ENCODE measurements around the gene CD248.

CD248 gene

DNA sequence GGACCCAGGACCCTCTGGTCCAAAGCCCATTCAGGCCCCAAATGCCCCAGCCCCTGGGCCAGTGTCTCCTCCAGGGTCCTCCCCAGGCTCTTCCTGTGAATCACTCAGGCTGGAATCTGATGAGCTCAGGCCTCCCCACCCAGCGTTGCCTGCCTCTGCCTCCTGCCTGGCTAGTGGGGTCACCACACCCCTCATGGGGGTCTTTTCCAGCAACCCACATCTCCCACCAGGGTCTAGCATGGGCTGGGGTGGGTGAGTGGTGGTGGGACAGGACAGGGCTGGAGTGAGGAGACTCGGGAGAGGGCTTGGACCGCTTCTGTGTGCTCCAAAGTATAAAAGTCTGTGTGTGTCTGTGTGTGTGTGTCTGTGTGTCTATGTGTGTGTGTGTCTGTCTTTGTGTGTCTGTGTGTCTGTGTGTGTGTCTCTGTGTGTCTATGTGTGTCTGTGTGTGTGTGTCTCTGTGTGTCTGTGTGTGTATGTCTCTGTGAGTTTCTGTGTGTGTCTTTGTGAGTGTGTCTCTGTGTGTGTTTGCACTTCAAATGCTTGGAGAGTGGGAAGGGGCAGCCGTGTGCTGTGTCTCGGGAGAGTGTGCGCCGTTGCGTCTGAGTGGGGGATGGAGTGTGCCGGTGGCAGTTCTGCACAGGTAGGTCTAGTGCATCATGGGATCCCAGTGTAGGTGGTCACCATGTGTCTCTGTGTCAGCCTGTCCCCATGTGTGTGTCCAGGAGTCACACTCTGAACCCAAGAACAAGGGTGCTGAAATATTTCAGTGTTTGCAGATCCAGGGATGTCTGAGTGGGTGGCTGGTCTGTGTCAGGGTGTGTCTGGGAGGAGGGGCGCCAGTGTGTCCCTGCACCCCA is 10.6 kb upstream of the CD248 start:
- DNase-seq (ENCODE audit: low read depth): peak; percentile 45
- TF ChIP-seq, protein P1, sequence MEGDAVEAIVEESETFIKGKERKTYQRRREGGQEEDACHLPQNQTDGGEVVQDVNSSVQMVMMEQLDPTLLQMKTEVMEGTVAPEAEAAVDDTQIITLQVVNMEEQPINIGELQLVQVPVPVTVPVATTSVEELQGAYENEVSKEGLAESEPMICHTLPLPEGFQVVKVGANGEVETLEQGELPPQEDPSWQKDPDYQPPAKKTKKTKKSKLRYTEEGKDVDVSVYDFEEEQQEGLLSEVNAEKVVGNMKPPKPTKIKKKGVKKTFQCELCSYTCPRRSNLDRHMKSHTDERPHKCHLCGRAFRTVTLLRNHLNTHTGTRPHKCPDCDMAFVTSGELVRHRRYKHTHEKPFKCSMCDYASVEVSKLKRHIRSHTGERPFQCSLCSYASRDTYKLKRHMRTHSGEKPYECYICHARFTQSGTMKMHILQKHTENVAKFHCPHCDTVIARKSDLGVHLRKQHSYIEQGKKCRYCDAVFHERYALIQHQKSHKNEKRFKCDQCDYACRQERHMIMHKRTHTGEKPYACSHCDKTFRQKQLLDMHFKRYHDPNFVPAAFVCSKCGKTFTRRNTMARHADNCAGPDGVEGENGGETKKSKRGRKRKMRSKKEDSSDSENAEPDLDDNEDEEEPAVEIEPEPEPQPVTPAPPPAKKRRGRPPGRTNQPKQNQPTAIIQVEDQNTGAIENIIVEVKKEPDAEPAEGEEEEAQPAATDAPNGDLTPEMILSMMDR (IDR thresholded peaks at IDR 0.05; ENCODE audit: insufficient read depth, low read depth, low read length, missing control alignments): no peak
- no peak overlapping the region for H3K4me3 ChIP-seq (ENCODE audit: low read length)

DNA sequence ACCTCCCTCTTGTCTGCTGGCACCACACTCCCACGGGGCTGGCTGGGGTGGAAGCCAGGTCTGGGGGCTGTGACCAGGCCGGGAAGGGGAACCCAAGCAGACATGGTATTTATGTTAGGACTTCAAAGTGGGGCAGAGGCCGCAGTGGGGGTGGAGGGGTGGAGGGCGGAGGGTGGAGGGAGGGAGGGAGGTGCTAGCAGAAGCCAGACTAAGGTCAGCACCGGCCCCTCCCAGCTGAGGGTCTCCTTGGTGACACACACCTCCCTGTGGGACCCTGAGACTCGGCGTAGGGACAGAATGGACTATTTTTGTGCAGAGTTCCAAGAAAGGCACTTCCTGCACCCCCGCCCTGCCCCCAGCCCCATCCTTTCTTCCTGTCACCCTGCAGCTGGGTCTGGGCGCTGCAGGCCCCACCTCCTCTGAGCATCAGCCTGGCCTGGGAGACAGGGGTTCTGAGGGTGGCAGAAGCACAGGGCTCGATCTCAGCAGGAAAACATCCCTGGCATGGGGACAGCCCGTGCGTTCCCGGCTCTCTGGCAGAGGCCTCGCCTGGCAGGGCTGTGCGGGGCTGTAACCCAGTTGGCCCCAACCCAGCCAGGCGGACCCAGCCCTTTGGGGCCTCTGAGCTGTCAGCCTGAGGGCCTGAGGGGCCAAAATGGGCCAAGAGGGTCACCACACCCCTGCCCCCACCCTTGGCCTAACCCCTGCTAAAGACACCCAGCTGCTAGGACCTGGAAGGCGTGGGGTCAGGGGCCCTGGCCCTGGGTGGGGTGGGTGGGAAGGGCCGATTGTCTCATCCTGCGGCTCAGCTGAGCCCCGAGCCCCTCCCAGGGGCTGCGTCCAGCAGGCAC is 9.6 kb upstream of the CD248 start:
- no peak overlapping the region for H3K4me3 ChIP-seq (ENCODE audit: low read length)
- TF ChIP-seq, protein P1 (IDR thresholded peaks at IDR 0.05; ENCODE audit: insufficient read depth, low read depth, low read length, missing control alignments): no peak
- DNase-seq (ENCODE audit: low read depth): no peak

GRCh38 chr11:66325263-66325671 is 8.4 kb upstream of the CD248 start:
- DNase-seq (ENCODE audit: low read depth): no peak
- TF ChIP-seq, protein P1 (IDR thresholded peaks at IDR 0.05; ENCODE audit: insufficient read depth, low read depth, low read length, missing control alignments): no peak
- no peak overlapping the region for H3K4me3 ChIP-seq (ENCODE audit: low read length)

DNA sequence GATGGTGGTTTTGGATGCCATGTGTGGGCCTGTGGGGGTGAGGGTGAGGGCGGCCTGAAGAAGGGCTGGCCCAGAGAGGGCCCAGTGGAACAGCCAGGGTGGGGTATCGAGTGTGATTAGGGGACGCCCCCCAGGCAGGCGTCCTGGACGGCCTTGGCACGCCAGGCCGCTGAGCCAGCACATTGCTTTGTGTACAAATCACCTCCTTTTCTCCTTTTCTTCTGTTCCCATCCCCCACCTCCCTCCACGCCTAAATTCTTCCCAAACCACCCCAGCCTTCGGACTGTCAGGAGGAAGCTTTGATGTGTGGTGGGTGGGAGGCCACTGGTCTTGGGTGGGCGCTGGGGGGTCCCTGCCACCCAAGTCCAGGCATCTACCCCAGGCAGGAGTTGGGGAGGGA is 7.8 kb upstream of the CD248 start:
- no peak overlapping the region for H3K4me3 ChIP-seq (ENCODE audit: low read length)
- DNase-seq (ENCODE audit: low read depth): no peak
- TF ChIP-seq, protein P1 (IDR thresholded peaks at IDR 0.05; ENCODE audit: insufficient read depth, low read depth, low read length, missing control alignments): no peak

GRCh38 chr11:66323684-66324083 is 6.8 kb upstream of the CD248 start:
- no peak for DNase-seq (ENCODE audit: low read depth)
- TF ChIP-seq, protein P1 (IDR thresholded peaks at IDR 0.05; ENCODE audit: insufficient read depth, low read depth, low read length, missing control alignments): no peak
- no peak overlapping the region for H3K4me3 ChIP-seq (ENCODE audit: low read length)

- no peak for DNase-seq (ENCODE audit: low read depth)
- H3K4me3 ChIP-seq (ENCODE audit: low read length): no peak overlapping the region
- TF ChIP-seq, protein P1 (IDR thresholded peaks at IDR 0.05; ENCODE audit: insufficient read depth, low read depth, low read length, missing control alignments): no peak
Measured at GRCh38 chr11:66322732-66323427, 6.0 kb upstream of the CD248 start.
